GM21576 (cell line): ENCODE results near the gene TXNDC17.
"Not testable (repeated sequence)": the region's sequence is repeated elsewhere in the genome, so short reads cannot be mapped to it uniquely, and the experiment has no call there.

Experiments
- ATAC-seq: cut with Tn5 transposase; IDR thresholded peaks from one replicate; pipeline ENCODE4 v1.9.1; 2021; ENCODE audit warnings: mild to moderate bottlenecking, moderate library complexity; ENCODE audit not compliant: unreplicated experiment

The TXNDC17 gene

DNA sequence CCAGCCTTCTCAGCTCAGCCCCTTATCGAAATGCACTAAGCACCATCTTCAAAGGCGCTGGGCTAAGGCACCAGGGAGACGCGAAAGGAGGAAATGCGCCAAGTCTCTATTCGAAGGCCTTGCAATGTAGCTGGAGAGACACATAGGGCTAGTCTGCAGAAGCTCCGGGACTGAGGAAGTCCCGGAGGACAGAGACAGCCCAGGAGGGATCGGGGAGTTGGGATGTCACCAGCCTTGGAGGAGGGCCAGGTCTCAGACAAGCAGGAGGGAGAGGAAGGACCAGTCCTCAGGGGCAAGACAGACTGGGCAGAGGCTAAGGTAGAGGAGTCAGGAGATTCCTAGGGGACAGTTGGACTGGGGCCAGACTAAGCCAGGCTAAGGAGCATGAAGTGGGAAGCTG lies 19.2 kb downstream of the TXNDC17 start:
- no peak for ATAC-seq

GRCh38 chr17:6660805-6661463 lies 20.1 kb downstream of the TXNDC17 start:
- ATAC-seq, result peak; percentile 71

GRCh38 chr17:6661464-6661848 lies 20.6 kb downstream of the TXNDC17 start:
- ATAC-seq, result no peak

- ATAC-seq, result not testable (repeated sequence)
Observed at GRCh38 chr17:6663200-6663599, 22.3 kb downstream of the TXNDC17 start.

DNA sequence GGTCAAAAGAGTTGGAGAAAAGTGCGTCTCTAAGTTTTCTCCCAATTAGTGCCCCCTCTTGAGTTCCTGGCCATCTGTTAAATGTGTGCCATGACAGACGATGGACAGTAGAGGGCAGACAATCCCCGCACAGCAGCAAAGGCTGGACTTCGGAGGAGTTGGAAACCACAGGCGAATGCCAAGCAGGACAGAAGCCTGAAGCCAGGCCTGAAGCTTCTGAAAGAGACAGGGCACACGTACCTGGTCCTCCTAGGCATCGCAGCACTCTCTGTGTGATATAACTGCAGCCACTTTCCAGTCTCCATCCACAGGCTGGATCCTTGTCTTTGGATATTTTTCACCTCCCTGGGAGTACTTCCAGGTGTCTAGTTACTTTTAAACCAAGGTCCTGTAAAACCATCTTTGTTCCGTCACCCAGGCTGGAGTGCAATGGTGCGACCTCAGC lies 25.2 kb downstream of the TXNDC17 start:
- ATAC-seq, result no peak

GRCh38 chr17:6666557-6666956 lies 25.7 kb downstream of the TXNDC17 start:
- ATAC-seq, result no peak

- ATAC-seq, result no peak
Observed at GRCh38 chr17:6667516-6667915, 26.7 kb downstream of the TXNDC17 start.

DNA sequence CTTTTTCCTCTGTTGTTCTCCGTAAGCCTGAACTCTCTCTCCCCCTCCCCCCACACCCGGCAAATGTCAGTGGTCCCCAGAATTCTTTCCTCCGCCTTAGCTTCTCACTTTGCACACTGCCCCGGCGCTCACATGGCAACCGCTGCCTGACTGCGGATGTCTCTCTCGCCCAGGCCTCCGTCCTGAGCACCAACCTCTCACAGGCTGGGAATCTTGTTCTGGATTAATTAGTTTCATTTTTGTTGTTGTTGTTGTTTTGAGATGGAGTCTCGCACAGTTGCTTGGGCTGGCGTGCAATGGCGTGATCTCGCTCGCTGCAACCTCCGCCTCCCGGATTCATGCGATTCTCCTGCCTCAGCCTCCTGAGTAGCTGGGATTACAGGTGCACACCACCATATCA lies 27.4 kb downstream of the TXNDC17 start:
- no peak for ATAC-seq

GRCh38 chr17:6668727-6669425 lies 28.0 kb downstream of the TXNDC17 start:
- no peak for ATAC-seq

- ATAC-seq, result no peak
Observed at GRCh38 chr17:6669479-6670212, 28.8 kb downstream of the TXNDC17 start.

DNA sequence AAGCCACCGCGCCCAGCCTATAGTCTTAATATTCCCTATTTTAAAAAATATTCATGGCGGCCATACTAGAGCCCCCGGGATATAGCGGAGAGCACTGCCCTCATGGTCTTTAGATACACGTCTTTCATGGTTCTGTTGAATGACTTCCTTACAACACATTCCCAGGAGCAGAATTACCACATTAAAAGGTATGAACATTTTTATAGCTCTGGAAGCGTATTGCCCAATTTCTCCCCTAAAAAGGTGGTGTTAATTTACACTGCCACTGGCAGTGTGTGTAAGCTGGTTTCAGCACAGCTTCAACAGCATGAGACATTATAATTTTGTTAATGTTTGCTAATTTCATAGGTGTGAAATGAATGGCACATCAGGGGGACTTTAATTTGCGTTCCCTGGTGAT lies 29.7 kb downstream of the TXNDC17 start:
- ATAC-seq, result no peak

DNA sequence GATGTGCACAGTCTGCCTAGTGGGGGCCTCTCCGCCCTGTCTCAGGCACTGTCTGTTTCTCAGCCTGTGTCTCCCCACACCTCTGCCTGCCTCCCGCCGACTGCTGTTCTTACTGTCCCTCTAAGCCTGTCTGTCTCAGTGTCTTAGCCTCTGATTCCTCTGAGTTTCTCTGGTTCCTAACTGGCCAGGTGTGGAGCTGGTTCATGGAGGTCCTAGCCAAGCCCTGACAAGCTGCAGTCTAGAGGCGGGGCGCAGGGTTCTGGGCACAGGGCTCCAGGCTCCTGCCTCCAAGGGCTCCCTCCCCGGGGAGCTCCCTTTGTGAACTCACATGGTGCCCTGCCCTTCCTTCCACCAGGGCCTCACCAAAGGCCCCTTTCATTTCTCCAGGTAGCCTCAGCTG lies 30.1 kb downstream of the TXNDC17 start:
- ATAC-seq, result no peak

DNA sequence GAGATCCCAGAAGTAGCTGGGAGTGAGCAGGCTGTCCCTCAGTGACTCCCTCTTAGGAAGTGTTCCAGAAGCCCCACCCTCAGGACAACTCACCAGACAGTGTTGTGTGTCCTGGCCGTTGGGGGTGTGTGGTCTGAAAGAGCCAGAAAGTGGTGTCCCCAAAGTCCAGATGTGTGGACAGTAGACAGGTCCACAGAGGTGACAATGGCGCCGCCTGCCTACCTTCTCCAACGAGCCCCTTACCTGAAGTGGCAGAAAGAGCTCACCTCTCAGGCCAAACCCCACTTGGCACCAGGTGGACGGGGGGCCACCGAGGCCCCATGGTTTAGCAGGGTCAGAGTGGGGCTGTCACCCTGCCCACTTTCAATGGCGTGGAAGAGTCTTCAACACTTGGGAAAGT lies 30.6 kb downstream of the TXNDC17 start:
- ATAC-seq, result no peak

DNA sequence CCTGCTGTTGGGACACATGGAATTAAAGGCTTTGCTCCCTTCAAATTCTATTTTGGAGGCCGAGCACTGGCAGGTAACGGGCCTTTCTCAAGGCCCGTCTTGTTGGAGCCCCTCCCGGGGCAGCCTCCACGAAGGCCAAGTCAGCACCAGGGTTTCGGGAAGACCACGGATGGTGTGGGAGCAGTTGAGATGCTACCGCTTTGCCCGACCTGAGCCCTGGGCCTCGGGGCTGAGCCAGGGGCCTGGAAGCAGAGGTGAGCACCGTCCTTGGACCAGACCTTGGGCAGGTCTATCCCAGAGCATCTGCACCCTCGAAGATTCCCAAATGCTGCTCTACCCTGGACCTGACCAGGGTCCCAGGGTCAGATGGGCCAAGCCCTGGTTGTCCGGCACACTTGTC lies 33.7 kb downstream of the TXNDC17 start:
- ATAC-seq, result no peak

DNA sequence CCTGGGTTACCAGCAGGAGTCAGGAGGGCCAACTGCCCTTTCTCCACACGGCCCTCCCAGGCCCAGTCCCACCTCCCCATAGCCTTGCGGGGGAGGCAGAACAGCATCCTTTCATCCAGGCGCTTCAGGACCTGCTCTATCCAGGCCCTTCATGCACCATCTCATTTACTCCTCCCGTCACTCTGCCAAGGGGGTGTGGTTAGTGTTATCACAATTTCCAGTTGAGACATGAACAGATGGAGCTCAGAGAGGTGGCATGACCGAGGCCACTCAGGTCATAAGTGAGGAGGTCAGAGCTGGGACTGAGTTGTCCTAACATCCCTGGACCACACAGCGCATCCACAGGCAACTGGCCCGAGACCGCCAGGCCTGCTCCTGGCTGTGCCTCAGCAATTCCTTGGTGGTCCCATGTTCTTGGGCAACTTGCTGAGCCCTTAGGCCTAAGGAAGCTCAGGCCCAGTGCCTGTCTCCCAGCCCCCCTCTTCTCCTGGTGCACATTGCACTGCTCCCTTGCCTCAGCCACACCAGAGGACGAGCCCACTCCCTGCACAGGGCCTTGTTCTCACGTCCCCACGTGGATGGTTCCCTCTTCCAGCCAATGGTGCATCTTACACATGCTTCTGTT lies 34.5 kb downstream of the TXNDC17 start:
- no peak for ATAC-seq

DNA sequence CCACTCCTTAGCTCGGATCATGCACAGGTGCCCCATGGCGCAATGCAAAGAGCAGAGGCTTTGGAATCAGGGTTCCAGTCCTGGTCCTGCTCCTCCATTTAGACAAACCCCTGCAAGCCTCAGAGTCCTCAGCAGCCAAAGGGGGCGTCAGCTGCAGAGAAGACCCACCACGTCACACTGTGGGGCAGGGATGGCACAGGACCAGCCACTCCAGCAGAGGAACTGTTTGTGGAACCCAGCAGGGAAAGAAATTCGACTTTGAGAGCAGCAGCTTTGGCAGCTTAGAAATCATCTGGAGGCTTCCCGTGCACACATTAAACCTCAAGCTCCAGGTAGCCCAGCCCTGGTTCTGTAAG lies 35.9 kb downstream of the TXNDC17 start:
- no peak for ATAC-seq

GRCh38 chr17:6677158-6677831 lies 36.4 kb downstream of the TXNDC17 start:
- no peak for ATAC-seq

- ATAC-seq, result no peak
Observed at GRCh38 chr17:6677946-6678345, 37.1 kb downstream of the TXNDC17 start.

- ATAC-seq, result no peak
Observed at GRCh38 chr17:6679241-6679640, 38.4 kb downstream of the TXNDC17 start.

GRCh38 chr17:6681176-6681575 lies 40.3 kb downstream of the TXNDC17 start:
- no peak for ATAC-seq

- ATAC-seq, result no peak
Observed at GRCh38 chr17:6681671-6682070, 40.8 kb downstream of the TXNDC17 start.
